Measurements from ENCODE around the gene NKTR.

NKTR gene

DNA sequence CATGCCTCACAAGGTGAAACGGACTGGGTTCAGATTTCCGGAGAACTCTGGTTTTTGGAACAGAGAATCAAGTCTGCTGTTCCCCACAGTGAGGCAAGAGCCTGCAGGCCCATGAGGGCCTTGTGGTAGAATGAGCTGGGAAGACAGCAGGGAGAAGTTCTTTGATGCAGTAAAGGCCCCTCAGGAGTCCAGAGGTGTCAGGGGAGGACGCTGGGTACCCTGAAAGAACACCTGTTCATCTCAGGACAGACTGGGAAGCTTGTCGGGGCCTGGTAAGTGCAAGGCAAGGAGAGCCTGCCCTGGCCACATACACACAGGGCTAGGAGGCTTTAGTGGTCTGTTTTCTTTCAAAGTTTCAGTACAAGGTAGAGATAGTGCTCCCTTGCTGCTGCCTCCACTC, 49.3 kb downstream of the NKTR start:
- no peak for DNase-seq (ENCODE audit: low spot score)

DNA sequence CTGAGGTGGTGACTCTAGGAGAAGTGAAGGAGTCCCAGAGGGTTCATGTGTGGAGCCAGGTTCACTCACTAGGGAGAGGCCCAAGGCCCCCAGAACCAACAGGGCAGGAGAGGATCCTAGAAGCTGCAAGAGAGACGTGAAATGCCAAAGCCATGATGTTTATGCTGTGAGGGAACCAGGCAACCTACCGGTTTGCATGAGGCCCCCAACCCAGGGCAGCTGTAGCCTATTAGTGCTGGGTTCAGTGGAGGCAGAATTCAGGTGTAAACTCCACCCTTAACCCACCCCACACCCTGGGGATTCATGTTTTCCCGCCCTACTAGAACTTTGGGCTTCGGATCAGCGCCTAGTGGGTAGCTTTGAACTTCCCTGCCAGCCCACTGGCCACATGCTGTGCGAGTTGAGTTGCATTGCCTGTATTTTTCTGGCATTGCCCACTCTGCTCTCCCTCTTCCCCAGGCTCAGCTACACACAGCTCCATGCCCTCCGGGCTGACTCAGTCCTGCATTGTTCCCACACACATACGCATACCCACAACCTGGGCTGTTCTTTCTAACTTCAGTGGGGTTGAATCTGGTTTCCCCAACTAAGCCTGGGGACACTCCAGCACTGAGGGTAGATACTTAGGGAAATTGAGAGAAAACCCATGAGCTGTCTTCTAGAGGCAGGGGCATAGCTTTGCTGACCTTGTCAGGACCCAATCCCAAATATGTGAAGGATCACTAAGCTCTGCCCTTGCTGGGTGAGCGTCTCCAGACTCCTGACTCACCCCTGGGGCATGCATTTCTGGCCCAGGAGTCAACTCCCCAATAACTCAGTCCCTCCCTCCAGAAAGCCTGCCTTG, 51.0 kb downstream of the NKTR start:
- DNase-seq (ENCODE audit: low spot score), result no peak

DNA sequence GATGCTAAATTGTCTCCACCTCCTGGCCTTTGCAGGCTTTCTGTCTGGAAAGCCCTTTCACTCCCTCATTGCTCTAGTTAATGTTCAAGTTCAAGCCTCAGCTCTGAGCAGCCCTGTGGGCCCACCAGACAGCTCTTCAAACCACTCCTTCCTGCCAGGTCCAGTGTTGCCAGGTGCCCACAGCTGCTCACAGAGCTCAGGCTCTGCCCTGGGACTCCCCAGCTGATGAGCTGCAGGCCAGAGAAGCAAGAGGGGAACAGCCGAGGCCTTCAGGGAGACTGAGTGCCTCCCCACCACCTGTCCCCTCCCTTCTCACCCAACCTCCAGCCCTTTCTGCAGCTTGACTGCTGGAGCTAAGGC, 51.7 kb downstream of the NKTR start:
- no peak for DNase-seq (ENCODE audit: low spot score)

DNA sequence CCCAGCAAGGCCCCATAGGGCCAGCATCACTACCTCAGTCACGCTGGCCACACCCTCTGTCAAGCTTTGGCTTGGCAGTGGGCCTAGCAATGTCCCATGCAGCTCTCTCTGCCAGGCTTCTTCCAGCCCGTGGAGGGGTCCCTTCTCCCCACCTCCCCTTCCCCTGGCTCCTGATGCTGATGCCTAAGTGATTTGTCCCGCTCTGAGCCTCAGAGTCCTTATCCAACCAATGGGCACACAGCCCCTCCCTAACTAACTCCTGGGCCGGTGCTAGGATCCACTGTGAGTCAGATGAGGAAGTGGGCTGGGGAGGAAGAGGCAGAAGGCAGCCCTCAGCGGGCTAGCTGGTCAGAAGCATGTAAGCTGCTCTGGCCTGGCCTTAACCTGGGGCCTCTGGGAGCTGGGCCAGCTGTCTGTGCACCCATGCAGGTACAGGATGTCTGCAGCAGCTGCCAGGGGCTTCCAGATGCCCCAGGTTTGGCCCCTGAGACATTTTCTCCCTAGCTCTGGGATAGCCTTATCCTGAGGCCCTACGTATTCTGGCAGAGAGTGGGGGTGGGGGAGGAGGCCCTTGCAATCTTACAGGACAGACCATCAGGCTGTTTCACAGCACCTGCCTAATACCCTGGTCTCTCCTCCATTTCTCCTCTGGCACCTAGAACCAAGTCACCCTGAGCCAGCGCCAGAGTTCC, 52.3 kb downstream of the NKTR start:
- DNase-seq (ENCODE audit: low spot score), result no peak

DNA sequence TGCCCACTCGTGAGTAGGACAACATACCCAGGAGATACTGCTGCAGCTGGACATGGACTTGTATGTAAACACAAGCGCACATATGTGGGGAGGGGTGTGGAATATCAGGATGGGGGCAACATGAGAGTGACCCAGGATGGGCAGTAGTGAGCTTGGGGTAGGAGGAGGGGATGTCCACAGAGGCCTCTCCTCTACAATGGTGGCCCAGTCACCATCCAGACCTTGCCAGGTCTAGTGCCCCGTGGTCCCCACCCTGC, 52.7 kb downstream of the NKTR start:
- DNase-seq (ENCODE audit: low spot score), result no peak

DNA sequence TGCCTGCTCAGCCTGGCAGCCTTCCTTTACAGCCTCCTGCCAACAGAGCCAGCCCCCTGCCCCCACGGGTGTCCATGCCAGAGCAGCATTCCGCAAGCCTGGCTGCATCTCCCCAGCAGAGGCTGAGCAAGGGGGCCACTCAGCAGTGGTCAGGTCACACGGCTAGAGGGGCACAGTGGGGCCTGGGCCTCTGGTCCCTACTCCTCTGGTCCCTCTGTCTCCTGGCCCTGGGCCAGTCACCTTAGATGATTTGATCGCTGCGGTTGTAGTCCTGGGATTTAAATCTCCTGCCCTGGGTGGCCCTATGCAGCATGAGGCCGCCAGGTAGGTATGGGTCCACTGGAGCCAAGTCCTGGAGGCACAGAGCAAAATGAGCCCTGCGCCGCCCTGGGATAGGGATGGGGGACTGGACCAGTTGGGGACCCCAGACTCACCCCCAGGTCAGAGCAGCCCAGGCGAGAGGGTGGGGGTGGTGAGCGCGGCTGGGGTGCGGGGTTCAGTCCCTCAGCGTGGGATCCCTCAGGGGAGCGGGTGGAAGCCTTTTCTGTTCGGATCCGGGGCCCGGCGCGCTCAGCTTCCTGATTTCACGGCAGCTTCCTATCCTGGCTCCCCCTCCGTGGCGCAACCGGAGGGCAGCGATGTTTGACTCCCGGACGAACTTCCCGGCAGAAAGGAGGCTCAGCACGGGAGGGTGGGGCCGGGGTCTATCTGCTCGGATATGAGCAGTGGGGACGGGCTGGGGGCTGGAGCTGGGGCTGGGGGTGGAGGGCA, 53.3 kb downstream of the NKTR start, which contains the start of gene ZBTB47:
Gene ZBTB47, plus strand, starts transcription at position 138 of the 771 bp plus-strand sequence. CDS start 4,659 bp downstream, outside the sequence.
- DNase-seq (ENCODE audit: low spot score), result no peak

DNA sequence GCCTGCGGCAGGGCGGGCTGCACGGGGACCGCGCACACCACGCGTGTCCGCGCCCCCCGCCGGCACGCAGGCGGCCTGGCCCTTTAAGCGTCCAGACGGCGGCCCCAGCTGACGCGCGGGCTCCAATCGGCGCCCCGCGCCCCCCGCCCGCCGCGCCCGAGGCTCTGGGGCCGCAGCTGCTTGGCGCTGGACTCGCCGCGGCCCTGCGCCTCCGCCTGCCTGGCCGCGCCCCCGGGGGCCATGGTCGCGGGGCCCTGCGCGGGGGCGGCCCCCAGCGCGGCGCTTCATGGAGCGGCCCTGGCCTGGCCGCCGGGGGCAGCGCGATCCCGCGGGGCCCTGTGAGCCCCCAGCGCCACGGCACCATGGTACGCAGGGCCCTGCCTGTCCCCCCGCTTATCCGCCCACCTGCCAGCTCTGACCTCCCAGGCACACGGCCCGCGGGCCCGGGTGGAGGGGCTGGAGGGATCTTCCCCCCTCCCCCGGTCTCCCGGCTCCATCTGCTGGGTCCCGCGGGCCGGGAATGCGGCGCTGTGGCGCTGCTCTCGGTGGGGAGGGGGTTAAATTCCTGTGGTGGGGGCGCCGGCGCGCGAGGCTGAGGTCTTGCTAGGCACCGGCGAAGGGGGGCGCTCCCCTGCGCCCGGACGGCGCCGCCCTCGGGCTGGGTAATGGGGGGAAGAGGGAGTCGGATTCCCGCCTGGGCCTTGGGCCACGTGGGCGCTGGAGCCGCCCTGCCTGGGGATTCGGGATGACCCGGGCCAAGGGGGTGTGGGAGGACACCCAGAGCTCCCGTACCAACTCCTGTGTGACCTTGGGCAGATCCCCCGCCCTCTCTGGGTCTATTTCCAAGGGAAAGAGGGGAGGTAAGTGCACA, 54.1 kb downstream of the NKTR start:
- no peak for DNase-seq (ENCODE audit: low spot score)

DNA sequence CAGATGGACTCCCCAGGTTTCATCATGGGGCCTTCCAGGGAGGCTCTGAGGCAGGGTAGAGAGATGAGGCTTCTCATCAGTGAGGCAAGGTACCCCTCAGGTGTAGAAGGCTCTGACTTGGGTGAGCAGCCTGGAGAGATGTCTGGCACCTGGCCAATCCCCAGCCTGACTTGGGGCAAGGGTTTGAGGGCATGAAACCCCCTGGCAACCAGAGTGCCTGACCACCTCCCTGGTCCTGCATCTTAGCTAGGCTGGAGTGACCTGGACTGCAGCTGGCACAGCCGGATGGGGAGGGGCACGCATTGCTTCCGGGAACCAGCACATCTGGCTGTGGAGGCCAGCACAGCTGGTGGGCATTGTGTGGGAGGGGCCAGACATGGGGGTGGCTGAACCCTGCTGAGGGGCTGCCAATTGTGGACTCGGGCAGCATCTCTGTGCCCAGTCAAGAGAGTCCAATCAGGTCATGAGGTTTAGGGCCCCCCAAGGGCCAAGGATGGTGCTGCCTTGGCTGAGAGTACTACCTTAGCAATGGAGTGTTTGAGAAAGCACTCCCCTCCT, 54.9 kb downstream of the NKTR start:
- DNase-seq (ENCODE audit: low spot score), result no peak

DNA sequence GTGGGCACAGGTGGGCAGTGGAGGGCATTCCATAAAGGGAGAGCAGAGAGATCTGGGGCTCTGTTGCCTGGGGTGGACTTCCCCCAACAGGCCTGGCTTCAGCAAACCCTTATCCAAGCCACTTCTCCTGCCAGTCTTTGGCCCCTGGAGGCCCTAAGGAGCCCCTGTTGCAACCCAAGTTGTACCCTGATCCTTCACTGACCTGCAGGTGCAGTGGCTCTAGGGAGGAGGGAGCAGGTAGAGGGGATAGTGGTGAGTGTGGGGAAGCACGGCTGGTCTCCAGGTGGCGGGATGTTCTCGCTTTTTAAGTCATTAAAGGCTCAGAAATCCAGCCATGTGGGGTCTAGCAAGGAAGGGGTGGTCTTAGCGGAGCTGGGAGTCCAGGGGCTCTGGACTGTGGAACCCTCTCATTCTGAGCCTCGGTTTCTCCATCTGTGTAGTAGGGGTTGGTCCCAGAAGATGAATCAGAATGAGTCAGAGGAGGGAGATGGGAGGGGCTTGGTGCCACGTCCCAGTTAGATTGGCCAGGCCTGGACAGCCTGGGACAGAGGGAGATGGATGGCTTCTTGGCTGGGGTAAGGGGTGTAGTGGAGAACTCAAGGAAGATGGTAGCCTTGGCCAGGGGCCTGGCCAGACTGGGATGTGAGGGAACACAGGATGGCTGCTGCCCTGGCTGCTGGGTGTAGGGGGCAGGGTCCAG, 55.6 kb downstream of the NKTR start:
- no peak for DNase-seq (ENCODE audit: low spot score)

DNA sequence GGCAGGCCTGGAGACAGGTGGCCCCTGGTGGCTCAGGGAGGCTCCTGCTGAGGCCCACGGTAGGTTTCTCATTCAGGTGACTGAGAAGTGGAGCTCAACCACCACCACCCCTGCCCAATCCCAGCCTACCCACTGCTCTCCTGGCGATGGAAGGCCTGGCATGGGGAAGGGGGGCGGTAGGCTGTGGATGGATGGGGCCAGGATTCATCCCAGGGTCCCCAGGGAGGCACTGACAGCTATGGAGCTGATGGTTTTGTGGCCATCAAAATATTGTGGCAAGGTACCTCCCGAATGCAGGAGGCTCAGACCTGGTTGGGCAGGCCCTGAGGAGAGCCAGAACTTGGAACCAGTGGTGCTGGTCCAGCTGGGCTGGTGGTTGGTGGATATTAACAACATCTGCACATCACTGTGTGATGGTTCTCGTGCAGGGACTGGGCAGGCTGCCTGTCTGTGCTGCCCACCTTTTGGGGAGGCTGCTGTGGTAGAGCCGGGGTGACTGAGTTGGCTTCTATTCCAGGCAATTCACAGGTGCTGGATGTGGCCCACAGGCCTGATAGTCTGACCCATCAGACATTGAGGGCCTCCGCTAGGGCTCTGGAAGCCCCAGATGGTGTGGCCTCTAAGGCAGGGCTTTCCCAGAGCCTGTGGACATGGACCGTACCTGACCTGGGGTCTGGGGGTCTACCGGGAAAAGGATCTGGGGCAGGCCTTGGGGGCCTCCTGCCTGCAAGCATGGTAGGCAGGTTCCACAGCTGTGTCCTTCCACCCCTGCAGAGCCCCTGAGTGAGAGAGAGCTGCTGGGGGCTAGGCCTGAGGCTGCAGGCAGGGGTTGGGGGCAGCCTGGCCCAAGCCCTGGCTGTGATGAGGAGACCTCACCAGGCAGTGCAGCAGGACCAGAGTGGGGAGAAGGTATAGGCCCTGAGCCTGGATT, 56.5 kb downstream of the NKTR start:
- no peak for DNase-seq (ENCODE audit: low spot score)

DNA sequence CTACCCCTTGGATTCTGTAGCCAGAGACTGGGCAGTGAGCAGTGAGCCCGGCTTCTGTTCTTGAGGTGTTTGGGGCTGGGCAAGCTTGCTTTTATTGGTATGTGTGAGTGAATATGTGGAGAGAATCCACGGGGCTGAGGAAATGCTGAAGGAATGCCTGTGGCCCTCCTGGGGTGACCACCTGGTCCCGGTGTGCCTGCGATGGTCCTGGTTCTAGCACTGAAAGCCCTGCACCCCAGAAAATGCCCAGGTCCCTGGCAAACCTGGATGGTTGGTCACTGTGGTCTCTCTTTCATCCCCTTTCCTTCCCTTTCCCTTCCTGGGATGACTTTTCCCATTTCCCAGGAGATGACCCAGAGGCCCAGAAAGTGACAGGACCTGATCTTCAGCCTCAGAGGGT, 57.2 kb downstream of the NKTR start:
- DNase-seq (ENCODE audit: low spot score), result no peak

DNA sequence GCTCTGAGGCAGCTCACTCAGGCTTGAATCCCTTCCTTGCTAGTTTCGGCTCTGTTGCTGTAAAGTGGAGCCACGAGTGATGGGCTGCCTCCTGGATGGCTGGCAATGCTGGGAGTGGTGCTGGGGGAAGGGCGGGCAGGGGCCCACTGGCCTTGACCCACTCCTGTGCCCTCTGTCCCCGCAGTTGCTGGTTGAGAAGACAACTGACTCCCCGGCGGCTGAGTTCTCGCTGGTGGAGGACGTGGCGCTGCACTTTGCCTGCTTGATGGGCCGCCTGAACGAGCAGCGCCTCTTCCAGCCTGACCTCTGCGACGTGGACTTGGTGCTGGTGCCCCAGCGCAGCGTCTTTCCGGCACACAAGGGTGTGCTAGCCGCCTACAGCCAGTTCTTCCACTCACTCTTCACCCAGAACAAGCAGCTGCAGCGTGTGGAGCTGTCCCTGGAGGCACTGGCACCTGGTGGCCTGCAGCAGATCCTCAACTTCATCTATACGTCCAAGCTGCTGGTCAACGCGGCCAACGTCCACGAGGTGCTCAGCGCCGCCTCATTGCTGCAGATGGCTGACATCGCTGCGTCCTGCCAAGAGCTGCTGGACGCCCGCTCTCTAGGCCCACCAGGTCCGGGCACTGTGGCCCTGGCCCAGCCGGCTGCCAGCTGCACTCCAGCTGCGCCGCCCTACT, 57.7 kb downstream of the NKTR start:
- DNase-seq (ENCODE audit: low spot score), result no peak

DNA sequence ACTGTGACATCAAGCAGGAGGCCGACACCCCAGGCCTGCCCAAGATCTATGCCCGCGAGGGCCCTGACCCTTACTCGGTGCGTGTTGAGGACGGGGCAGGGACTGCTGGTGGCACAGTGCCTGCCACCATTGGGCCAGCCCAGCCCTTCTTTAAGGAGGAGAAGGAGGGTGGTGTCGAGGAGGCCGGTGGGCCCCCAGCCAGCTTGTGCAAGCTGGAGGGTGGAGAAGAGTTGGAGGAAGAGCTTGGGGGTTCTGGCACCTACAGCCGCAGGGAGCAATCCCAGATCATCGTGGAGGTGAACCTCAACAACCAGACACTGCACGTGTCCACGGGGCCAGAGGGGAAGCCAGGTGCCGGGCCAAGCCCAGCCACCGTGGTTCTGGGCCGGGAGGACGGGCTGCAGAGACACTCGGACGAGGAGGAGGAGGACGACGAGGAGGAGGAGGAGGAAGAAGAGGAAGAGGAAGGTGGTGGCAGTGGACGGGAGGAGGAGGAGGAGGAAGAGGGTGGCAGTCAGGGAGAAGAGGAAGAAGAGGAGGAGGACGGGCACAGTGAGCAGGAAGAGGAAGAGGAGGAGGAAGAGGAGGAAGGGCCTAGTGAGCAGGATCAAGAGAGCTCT, 58.4 kb downstream of the NKTR start:
- no peak for DNase-seq (ENCODE audit: low spot score)

DNA sequence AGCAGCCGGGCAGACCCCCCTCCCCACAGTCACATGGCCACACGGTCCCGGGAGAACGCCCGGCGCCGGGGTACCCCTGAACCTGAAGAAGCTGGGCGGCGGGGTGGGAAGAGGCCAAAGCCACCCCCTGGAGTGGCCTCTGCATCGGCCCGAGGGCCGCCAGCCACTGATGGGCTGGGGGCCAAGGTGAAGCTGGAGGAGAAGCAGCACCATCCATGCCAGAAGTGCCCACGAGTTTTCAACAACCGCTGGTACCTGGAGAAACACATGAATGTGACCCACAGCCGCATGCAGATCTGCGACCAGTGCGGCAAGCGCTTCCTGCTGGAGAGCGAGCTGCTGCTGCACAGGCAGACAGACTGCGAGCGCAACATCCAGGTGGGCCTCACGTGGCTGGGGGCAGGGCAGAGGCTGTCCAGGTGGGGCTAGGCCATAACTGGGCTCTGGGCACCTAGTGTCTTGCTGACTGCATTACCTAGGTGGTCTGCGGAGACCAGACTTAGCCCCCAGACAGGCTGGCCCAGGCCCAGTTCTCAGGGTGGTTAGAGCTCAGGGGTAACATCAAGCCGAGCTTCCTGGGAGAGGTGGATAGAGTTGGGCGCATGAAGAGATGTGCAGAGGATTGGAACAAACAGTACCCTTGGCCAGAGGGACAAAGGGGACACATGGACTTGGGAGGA, 59.1 kb downstream of the NKTR start:
- no peak for DNase-seq (ENCODE audit: low spot score)

DNA sequence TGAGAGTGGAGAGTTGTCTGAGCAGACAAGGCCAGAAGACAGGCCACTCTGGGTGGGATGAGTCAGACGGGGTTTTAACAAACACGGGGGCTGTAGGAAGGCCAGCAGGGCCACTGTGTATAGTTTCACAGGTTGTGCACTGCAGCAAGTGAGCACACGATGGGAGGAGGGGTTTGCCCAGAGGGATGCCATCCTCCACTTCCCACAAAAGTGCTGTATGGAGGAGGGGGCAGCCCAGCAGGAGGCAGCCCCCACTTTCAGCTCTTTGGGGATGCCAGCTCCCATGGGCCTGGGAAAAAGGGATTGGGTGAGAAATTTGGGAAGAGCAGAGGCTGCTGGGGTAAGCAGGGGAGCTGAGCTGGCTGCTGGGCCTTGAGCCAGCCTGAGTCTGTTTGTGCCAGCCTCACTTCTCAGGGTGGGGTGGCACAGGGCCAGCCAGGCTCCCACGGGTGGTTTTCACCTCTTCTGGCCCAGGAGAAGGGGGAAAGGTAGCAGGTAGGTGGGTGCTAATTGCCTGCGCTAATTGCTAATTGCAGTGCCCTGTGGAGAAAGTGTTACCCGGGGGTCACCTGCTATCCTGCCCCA, 59.7 kb downstream of the NKTR start:
- no peak for DNase-seq (ENCODE audit: low spot score)

DNA sequence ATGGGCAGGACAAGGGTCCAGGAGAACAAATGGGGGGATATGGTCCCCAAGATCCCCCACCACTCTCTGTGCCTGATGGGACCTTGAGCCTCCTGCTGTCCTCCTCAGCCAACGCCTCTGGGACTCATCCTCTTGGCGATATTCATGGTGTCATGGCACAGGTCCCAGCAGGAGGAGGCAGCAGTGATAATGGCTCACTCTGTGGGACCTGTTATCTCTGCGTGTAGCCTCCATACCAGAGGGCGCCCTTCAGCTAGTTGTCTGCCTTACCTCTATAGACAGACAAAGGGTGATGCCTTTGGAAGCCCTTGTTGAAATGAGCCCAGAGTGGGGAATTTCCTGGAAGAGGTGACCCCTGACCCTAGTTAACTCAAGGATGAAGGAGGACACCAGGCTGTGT, 60.4 kb downstream of the NKTR start:
- DNase-seq (ENCODE audit: low spot score), result no peak

DNA sequence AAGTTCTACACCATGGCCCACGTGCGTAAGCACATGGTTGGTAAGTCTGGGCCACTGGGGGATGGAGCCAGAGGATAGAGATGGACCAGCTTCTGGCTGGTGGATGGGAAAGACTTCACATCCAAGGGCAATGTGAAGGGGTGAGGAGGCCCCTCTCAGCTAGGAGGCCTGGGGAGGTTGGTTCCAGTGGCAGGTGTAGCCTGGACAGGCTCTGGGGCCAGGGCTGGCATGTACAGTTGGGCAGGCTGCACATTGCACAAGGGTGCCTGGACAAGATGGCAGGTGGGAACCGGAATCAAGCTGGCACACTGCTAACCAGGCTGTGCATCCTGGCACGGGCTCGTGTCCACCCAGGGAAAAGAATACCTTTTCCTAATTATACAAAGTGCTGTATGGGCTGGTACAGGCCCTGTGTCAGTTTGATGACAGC, 61.1 kb downstream of the NKTR start:
- DNase-seq (ENCODE audit: low spot score), result no peak
